MM.1S (cell line): ENCODE data around the gene TTLL9.

Experiments used
- DNase-seq: peaks from one replicate; pipeline ENCODE4 v3.0.0-alpha.2; 2015
- H2AFZ ChIP-seq: fragments of 300-600 bp; sonication (generic); 2 replicates; pipeline ENCODE4 v1.6.0; 2016; ENCODE audit warnings: antibody characterized with exemption, low read length
- H3F3A ChIP-seq: fragments of 300-600 bp; sonication (generic); 2 replicates; pipeline ENCODE4 v1.6.1; 2016; ENCODE audit warnings: mild to moderate bottlenecking, antibody characterized with exemption, low read length, moderate library complexity, mixed read lengths; ENCODE audit not compliant: insufficient read depth
- H3K27ac ChIP-seq: fragments of 300-600 bp; sonication (generic); 2 replicates; pipeline ENCODE4 v1.5.1; 2016; ENCODE audit warnings: mild to moderate bottlenecking, low read length
- H3K27me3 ChIP-seq: fragments of 300-600 bp; sonication (generic); replicated peaks from 2 replicates; pipeline ENCODE4 v1.6.0; 2016; ENCODE audit warnings: low read length; ENCODE audit not compliant: insufficient read depth
- H3K36me3 ChIP-seq: fragments of 300-600 bp; sonication (generic); replicated peaks from 2 replicates; pipeline ENCODE4 v1.6.1; 2016; ENCODE audit warnings: mild to moderate bottlenecking, low read length, mixed read lengths; ENCODE audit not compliant: insufficient read depth
- H3K4me1 ChIP-seq: fragments of 300-600 bp; sonication (generic); 2 replicates; pipeline ENCODE4 v1.6.1; 2016; ENCODE audit warnings: low read length, mixed read lengths
- H3K4me2 ChIP-seq: fragments of 300-600 bp; sonication (generic); 2 replicates; pipeline ENCODE4 v1.6.0; 2016; ENCODE audit warnings: low read depth, low read length
- H3K4me3 ChIP-seq: fragments of 300-600 bp; sonication (generic); 2 replicates; pipeline ENCODE4 v1.5.1; 2016; ENCODE audit warnings: low read length, mixed read lengths
- H3K79me2 ChIP-seq: fragments of 300-600 bp; sonication (generic); 2 replicates; pipeline ENCODE4 v1.6.1; 2016; ENCODE audit warnings: mixed run types, low read length, mixed read lengths
- H3K9ac ChIP-seq: fragments of 300-600 bp; sonication (generic); 2 replicates; pipeline ENCODE4 v1.6.1; 2016; ENCODE audit warnings: low read length, mixed read lengths
- H3K9me2 ChIP-seq: fragments of 300-600 bp; sonication (generic); replicated peaks from 2 replicates; pipeline ENCODE4 v1.6.1; 2016; ENCODE audit warnings: mild to moderate bottlenecking, low read length, mixed read lengths; ENCODE audit not compliant: insufficient read depth
- H3K9me3 ChIP-seq: fragments of 300-600 bp; sonication (generic); replicated peaks from 2 replicates; pipeline ENCODE4 v1.6.1; 2016; ENCODE audit warnings: mild to moderate bottlenecking, low read length, mixed read lengths; ENCODE audit not compliant: insufficient read depth
- H4K20me1 ChIP-seq: fragments of 300-600 bp; sonication (generic); 2 replicates; pipeline ENCODE4 v1.6.1; 2016; ENCODE audit warnings: mild to moderate bottlenecking, low read length, moderate library complexity, mixed read lengths; ENCODE audit not compliant: insufficient read depth
- CTCF ChIP-seq: fragments of 300-600 bp; sonication (generic); IDR thresholded peaks from 2 replicates; pipeline ENCODE4 v1.5.1; 2016; ENCODE audit warnings: antibody characterized with exemption, low read length, mixed read lengths
- EZH2 ChIP-seq: fragments of 300-600 bp; sonication (generic); optimal IDR thresholded peaks from 2 replicates; pipeline ENCODE3; 2017; ENCODE audit warnings: low read depth, mild to moderate bottlenecking, antibody characterized with exemption, low read length, mixed read lengths
- EZH2phosphoT487 ChIP-seq: fragments of 300-600 bp; sonication (generic); IDR thresholded peaks from 2 replicates; pipeline ENCODE4 v1.6.1; 2018; ENCODE audit warnings: antibody characterized with exemption, low read length

The TTLL9 gene

GRCh38 chr20:31894980-31895675 lies 24.7 kb downstream of the TTLL9 start:
- Histone ChIP-seq H3K27me3 (peaks cover 24% of the 10 kb centered on the region), H2AFZ (no peak overlapping the region), H3K4me1 (no peaks in the 10 kb centered on the region), H3K4me3 (no peak overlapping the region), H3K4me2 (no peak overlapping the region), H3K36me3 (no peaks in the 10 kb centered on the region), H3K9me3 (no peaks in the 10 kb centered on the region), H3K9me2 (no peaks in the 10 kb centered on the region), H3K9ac (no peak overlapping the region), H3F3A (no peaks in the 10 kb centered on the region), H4K20me1 (no peaks in the 10 kb centered on the region), H3K79me2 (no peaks in the 10 kb centered on the region), H3K27ac (no peak overlapping the region)
- peak; percentile 12 for DNase-seq
- TF ChIP-seq EZH2 (no peak), CTCF (no peak), EZH2phosphoT487 (no peak)

- no peak overlapping the region for H3K4me2 ChIP-seq
- no peaks in the 10 kb centered on the region for H3K4me1 ChIP-seq
- no peak for DNase-seq
- no peak overlapping the region for H2AFZ ChIP-seq
- no peak overlapping the region for H3K27ac ChIP-seq
- H3K9me3 ChIP-seq, result no peaks in the 10 kb centered on the region
- no peaks in the 10 kb centered on the region for H3K79me2 ChIP-seq
- TF ChIP-seq EZH2, result no peak
- no peak for TF ChIP-seq CTCF
- TF ChIP-seq EZH2phosphoT487, result no peak
- H3K9me2 ChIP-seq, result no peaks in the 10 kb centered on the region
- peaks cover 28% of the 10 kb centered on the region for H3K27me3 ChIP-seq
- no peak overlapping the region for H3K9ac ChIP-seq
- no peaks in the 10 kb centered on the region for H3K36me3 ChIP-seq
- H4K20me1 ChIP-seq, result no peaks in the 10 kb centered on the region
- H3F3A ChIP-seq, result no peaks in the 10 kb centered on the region
- no peak overlapping the region for H3K4me3 ChIP-seq
These were observed 25.6 kb downstream of the TTLL9 start for GRCh38 chr20:31896049-31896448.

GRCh38 chr20:31897541-31897940 lies 27.1 kb downstream of the TTLL9 start:
- H2AFZ ChIP-seq, result no peak overlapping the region
- no peaks in the 10 kb centered on the region for H4K20me1 ChIP-seq
- no peaks in the 10 kb centered on the region for H3K9me3 ChIP-seq
- H3K27ac ChIP-seq, result no peak overlapping the region
- TF ChIP-seq CTCF (no peak), EZH2phosphoT487 (no peak), EZH2 (no peak)
- H3K4me1 ChIP-seq, result no peaks in the 10 kb centered on the region
- no peaks in the 10 kb centered on the region for H3K79me2 ChIP-seq
- no peaks in the 10 kb centered on the region for H3K36me3 ChIP-seq
- H3K4me3 ChIP-seq, result no peak overlapping the region
- no peaks in the 10 kb centered on the region for H3K9me2 ChIP-seq
- no peaks in the 10 kb centered on the region for H3F3A ChIP-seq
- peaks cover 35% of the 10 kb centered on the region for H3K27me3 ChIP-seq
- no peak for DNase-seq
- no peak overlapping the region for H3K4me2 ChIP-seq
- no peak overlapping the region for H3K9ac ChIP-seq
